ENCODE measurements around the gene PAPOLG.

The PAPOLG gene

GRCh38 chr2:60836491-60836890 lies 80.4 kb downstream of the PAPOLG start:
- TF ChIP-seq JUND (IDR thresholded peaks at IDR 0.05; ENCODE audit: low read depth): no peak
- in situ Hi-C loops (cut with HindIII; ENCODE audit: low pct_unique_long_range_greater_than_20kb, low sequenced_read_pairs): no loop called here
- DNase-seq (ENCODE audit: low read depth in 1 of 2, low spot score in 1 of 2): no peak

GRCh38 chr2:60837123-60837522 lies 81.1 kb downstream of the PAPOLG start:
- no peak for TF ChIP-seq JUND (IDR thresholded peaks at IDR 0.05; ENCODE audit: low read depth)
- in situ Hi-C loops (cut with HindIII; ENCODE audit: low pct_unique_long_range_greater_than_20kb, low sequenced_read_pairs): no loop called here
- no peak for DNase-seq (ENCODE audit: low read depth in 1 of 2, low spot score in 1 of 2)

GRCh38 chr2:60838481-60838880 lies 82.4 kb downstream of the PAPOLG start:
- in situ Hi-C loops (cut with HindIII; ENCODE audit: low pct_unique_long_range_greater_than_20kb, low sequenced_read_pairs): no loop called here
- no peak for DNase-seq (ENCODE audit: low read depth in 1 of 2, low spot score in 1 of 2)

GRCh38 chr2:60839126-60839813 lies 83.2 kb downstream of the PAPOLG start:
- DNase-seq (ENCODE audit: low read depth in 1 of 2, low spot score in 1 of 2): no peak
- in situ Hi-C loops (cut with HindIII; ENCODE audit: low pct_unique_long_range_greater_than_20kb, low sequenced_read_pairs): no loop called here
- no peak for TF ChIP-seq JUND (IDR thresholded peaks at IDR 0.05; ENCODE audit: low read depth)

More at GRCh38 chr2:60838481-60838880, 82.4 kb downstream of the PAPOLG start:
- TF ChIP-seq JUND (IDR thresholded peaks at IDR 0.05; ENCODE audit: low read depth): no peak

GRCh38 chr2:60840880-60841279 lies 84.8 kb downstream of the PAPOLG start:
- in situ Hi-C loops (cut with HindIII; ENCODE audit: low pct_unique_long_range_greater_than_20kb, low sequenced_read_pairs): no loop called here
- TF ChIP-seq JUND (IDR thresholded peaks at IDR 0.05; ENCODE audit: low read depth): no peak
- DNase-seq (ENCODE audit: low read depth in 1 of 2, low spot score in 1 of 2): no peak

GRCh38 chr2:60843006-60843405 lies 86.9 kb downstream of the PAPOLG start:
- in situ Hi-C loops (cut with HindIII; ENCODE audit: low pct_unique_long_range_greater_than_20kb, low sequenced_read_pairs): no loop called here
- DNase-seq (ENCODE audit: low read depth in 1 of 2, low spot score in 1 of 2): no peak
- no peak for TF ChIP-seq JUND (IDR thresholded peaks at IDR 0.05; ENCODE audit: low read depth)

GRCh38 chr2:60844105-60844504 lies 88.0 kb downstream of the PAPOLG start:
- TF ChIP-seq JUND (IDR thresholded peaks at IDR 0.05; ENCODE audit: low read depth): no peak
- no peak for DNase-seq (ENCODE audit: low read depth in 1 of 2, low spot score in 1 of 2)
- in situ Hi-C loops (cut with HindIII; ENCODE audit: low pct_unique_long_range_greater_than_20kb, low sequenced_read_pairs): no loop called here

GRCh38 chr2:60847854-60848253 lies 91.8 kb downstream of the PAPOLG start:
- in situ Hi-C loops (cut with HindIII; ENCODE audit: low pct_unique_long_range_greater_than_20kb, low sequenced_read_pairs): no loop called here
- DNase-seq (ENCODE audit: low read depth in 1 of 2, low spot score in 1 of 2): no peak
- no peak for TF ChIP-seq JUND (IDR thresholded peaks at IDR 0.05; ENCODE audit: low read depth)
